ENCODE measurements around the gene FGF12.

- TF ChIP-seq, protein P1, sequence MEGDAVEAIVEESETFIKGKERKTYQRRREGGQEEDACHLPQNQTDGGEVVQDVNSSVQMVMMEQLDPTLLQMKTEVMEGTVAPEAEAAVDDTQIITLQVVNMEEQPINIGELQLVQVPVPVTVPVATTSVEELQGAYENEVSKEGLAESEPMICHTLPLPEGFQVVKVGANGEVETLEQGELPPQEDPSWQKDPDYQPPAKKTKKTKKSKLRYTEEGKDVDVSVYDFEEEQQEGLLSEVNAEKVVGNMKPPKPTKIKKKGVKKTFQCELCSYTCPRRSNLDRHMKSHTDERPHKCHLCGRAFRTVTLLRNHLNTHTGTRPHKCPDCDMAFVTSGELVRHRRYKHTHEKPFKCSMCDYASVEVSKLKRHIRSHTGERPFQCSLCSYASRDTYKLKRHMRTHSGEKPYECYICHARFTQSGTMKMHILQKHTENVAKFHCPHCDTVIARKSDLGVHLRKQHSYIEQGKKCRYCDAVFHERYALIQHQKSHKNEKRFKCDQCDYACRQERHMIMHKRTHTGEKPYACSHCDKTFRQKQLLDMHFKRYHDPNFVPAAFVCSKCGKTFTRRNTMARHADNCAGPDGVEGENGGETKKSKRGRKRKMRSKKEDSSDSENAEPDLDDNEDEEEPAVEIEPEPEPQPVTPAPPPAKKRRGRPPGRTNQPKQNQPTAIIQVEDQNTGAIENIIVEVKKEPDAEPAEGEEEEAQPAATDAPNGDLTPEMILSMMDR (IDR thresholded peaks at IDR 0.05), result no peak
- TF ChIP-seq EP300 (IDR thresholded peaks at IDR 0.05; ENCODE audit: borderline replicate concordance in 1 of 2, low read depth in 1 of 2, low read length in 1 of 2), result no peak
- TF ChIP-seq, protein P2, sequence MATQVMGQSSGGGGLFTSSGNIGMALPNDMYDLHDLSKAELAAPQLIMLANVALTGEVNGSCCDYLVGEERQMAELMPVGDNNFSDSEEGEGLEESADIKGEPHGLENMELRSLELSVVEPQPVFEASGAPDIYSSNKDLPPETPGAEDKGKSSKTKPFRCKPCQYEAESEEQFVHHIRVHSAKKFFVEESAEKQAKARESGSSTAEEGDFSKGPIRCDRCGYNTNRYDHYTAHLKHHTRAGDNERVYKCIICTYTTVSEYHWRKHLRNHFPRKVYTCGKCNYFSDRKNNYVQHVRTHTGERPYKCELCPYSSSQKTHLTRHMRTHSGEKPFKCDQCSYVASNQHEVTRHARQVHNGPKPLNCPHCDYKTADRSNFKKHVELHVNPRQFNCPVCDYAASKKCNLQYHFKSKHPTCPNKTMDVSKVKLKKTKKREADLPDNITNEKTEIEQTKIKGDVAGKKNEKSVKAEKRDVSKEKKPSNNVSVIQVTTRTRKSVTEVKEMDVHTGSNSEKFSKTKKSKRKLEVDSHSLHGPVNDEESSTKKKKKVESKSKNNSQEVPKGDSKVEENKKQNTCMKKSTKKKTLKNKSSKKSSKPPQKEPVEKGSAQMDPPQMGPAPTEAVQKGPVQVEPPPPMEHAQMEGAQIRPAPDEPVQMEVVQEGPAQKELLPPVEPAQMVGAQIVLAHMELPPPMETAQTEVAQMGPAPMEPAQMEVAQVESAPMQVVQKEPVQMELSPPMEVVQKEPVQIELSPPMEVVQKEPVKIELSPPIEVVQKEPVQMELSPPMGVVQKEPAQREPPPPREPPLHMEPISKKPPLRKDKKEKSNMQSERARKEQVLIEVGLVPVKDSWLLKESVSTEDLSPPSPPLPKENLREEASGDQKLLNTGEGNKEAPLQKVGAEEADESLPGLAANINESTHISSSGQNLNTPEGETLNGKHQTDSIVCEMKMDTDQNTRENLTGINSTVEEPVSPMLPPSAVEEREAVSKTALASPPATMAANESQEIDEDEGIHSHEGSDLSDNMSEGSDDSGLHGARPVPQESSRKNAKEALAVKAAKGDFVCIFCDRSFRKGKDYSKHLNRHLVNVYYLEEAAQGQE (IDR thresholded peaks at IDR 0.05; ENCODE audit: low read depth, low read length), result no peak
Observed at GRCh38 chr3:192578729-192579128, 148.6 kb downstream of the FGF12 start.
